Forelimb muscle (tissue), 1 donor: ENCODE results near the gene DNAJB2. TPM values are rescaled to one million over a fixed set of nuclear protein-coding genes. Genes with fewer than 3 reads are reported as not detected.
A peak's percentile ranks its signal among the peaks of the same experiment; 100 is the strongest.

ENCODE experiments used
- DNase-seq: peaks from one replicate; pipeline ENCODE4 v3.0.0-alpha.2; 2013; ENCODE audit warnings: low read depth
- polyA plus RNA-seq: library from polyadenylated mRNA; unstranded; fragments of 120-200 nt; gene quantifications from one replicate; pipeline ENCODE4 v1.2.1, GENCODE V29; 2013; ENCODE audit not compliant: insufficient read length

DNAJB2 gene
- 82.4 TPM for polyA plus RNA-seq

GRCh38 chr2:219279151-219279915, at the start of gene DNAJB2:
DNAJB2 (plus strand) TSS chr2:219279366; CDS start chr2:219279834, 468 bp downstream.
- peak; percentile 94 for DNase-seq

GRCh38 chr2:219230059-219230540, 49.1 kb upstream of the DNAJB2 start:
- no peak for DNase-seq

- no peak for DNase-seq
Observed at GRCh38 chr2:219234331-219234730, 44.8 kb upstream of the DNAJB2 start.

- no peak for DNase-seq
Observed at GRCh38 chr2:219243291-219243761, 35.8 kb upstream of the DNAJB2 start.

- no peak for DNase-seq
Observed at GRCh38 chr2:219244789-219245147, 34.4 kb upstream of the DNAJB2 start.

- DNase-seq: peak; percentile 77
Observed at GRCh38 chr2:219245148-219245898, 33.8 kb upstream of the DNAJB2 start, which contains the start of the genes GLB1L and STK16. GLB1L (minus strand) TSS chr2:219245444; CDS start chr2:219243573, 1,871 bp downstream. STK16 (plus strand) TSS chr2:219245479; CDS start chr2:219246000, 521 bp downstream.

GRCh38 chr2:219245899-219246230, 33.3 kb upstream of the DNAJB2 start:
- no peak for DNase-seq

- DNase-seq: no peak
Observed at GRCh38 chr2:219246559-219246958, 32.6 kb upstream of the DNAJB2 start.

GRCh38 chr2:219247678-219248642, 31.2 kb upstream of the DNAJB2 start:
- DNase-seq: no peak

- no peak for DNase-seq
Observed at GRCh38 chr2:219248845-219249202, 30.3 kb upstream of the DNAJB2 start.

GRCh38 chr2:219249203-219249980, 29.8 kb upstream of the DNAJB2 start:
- no peak for DNase-seq

- no peak for DNase-seq
Observed at GRCh38 chr2:219250049-219250781, 29.0 kb upstream of the DNAJB2 start.

GRCh38 chr2:219251656-219252055, 27.5 kb upstream of the DNAJB2 start:
- no peak for DNase-seq

GRCh38 chr2:219252084-219252483, 27.1 kb upstream of the DNAJB2 start:
- DNase-seq: no peak

- DNase-seq: no peak
Observed at GRCh38 chr2:219252570-219252899, 26.6 kb upstream of the DNAJB2 start.

GRCh38 chr2:219252900-219253752, 26.0 kb upstream of the DNAJB2 start, which contains the start of gene TUBA4B:
TUBA4B (plus strand) TSS chr2:219253243; CDS start chr2:219253408, 165 bp downstream.
- no peak for DNase-seq

GRCh38 chr2:219253753-219254589, 25.2 kb upstream of the DNAJB2 start, which contains the start of gene TUBA4A:
TUBA4A (minus strand) TSS chr2:219253918; CDS start chr2:219253858, 60 bp downstream.
- DNase-seq: no peak

GRCh38 chr2:219254590-219255201, 24.5 kb upstream of the DNAJB2 start:
- DNase-seq: no peak
